ENCODE results near the gene PDE9A.
"Not testable (repeated sequence)": the region's sequence is repeated elsewhere in the genome, so short reads cannot be mapped to it uniquely, and the experiment has no call there.

Gene PDE9A

DNA sequence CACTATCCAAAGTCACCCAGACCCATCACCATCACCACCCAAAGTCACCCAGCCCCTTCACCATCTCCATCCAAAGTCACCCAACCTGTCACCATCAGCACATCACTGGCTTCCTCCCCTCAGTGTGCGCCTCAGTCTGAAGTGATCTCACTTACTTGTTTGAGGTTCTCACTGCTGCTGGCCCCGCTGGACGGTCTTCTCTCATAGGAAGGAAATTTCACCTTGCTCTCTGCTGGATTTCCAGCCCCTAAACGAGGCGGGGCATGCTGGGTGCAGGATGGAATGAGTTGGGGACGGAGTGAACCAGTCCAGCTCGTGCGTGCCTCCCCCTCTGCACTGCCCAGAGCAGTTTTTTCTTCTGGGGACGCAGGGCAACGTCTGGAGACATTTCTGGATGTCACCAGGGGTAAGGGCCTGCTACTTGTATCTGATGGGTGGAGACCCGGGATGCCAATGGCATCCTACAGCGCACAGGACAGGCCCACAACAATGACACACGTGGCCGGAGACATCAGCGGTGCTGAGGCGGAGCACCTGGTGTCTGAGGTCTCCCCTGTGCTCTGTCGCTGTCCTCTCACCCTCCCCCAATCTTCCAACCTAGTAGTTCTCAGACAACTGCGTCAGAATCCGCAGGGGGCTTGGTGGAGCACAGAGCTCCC, 38.6 kb downstream of the PDE9A start:
- DNase-seq, result no peak

DNA sequence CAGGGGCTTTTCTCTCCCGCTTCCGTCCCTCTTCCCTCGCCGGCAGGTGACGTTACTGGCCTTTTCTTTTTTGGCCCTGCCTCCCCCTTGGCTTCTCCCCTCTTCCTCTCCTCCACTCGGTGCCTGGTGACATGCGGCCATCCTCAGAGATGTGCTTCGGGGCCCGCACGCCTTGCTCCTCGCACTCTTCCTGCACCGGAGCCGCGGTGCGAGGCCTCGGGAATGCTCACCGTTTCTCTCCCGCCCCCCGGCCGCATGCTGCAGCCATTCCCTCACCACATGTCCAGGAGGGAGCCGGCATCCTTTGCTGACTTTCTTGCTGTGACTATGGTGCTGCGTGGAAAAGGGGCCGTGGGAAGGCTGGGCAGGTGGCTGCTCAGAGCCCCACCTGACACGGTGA, 39.3 kb downstream of the PDE9A start:
- no peak for DNase-seq

DNA sequence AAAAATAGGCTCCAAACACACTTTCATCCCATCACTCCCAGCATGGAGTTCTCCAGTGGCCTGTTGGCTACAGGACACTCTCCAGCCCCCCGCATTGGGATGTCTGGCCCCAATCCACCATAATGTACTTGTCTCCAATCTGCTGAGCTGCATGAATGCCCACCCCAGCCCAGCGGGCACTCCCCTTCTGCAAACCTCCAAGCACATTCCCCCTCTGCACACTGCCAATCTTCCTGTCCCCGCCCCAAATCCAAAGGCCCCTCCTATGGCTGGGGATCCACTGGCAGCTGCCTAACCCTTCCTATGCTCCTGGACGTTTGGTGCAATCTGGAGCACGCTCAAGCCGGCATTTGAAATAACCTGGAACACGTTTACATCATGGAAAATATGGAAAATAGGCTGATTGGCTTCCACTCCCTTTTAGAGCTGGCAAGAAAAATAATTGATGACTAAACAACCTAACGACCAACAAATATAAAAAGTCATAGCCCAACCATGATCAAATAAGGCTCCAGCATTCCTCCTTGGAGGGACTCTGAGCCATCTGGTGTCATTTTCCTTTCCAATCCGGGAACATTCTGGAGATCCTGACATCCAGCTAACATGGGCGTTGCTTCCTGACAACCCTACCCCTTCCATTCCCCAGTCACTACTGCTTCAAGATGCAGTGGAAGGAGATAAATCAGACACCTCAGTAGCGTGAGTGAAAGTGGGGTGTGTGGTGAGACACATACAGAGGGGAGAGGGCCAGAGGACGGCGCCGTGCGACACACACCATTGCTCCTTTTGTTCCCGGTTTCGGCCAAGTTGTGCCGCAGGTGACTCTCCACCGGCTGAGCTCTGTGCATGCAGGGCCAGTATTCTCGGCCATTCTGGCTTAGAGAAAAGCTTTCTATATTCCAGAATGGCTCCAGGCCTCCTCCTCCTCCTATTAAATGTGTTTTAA, 41.6 kb downstream of the PDE9A start:
- no peak for DNase-seq

DNA sequence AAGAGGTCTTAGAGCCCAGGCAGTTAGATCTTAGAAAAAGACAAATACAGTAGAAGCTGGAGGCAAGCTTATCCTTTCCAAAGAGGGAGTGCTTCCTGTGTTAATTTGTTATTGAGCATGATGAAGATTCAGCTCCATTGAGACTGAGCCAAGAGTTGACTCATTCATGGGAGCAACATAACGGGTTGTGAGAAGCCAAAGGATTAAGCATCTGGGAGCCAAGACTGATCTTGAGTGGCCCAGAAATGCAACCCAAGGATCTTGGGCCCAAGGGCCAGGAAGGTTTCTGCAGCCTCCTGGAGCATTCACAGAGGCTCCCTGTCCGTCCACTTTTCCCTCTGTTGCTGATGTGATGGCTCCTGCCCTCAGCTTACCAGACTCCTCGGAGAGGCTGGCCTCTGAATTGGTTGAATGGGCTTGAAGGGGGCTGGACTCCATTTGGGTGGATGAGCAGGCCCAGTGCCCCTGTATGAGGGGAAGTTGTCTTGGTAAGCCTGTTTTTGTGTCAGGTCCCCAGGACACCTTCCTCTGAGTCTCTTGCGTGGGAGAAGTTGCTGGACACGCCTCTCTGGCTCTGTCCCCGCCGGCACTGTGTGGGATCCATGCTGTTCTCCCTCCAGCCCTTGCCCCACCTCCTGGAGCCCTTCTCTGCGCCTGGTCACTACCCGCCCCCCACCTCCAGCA, 42.4 kb downstream of the PDE9A start:
- no peak for DNase-seq

DNA sequence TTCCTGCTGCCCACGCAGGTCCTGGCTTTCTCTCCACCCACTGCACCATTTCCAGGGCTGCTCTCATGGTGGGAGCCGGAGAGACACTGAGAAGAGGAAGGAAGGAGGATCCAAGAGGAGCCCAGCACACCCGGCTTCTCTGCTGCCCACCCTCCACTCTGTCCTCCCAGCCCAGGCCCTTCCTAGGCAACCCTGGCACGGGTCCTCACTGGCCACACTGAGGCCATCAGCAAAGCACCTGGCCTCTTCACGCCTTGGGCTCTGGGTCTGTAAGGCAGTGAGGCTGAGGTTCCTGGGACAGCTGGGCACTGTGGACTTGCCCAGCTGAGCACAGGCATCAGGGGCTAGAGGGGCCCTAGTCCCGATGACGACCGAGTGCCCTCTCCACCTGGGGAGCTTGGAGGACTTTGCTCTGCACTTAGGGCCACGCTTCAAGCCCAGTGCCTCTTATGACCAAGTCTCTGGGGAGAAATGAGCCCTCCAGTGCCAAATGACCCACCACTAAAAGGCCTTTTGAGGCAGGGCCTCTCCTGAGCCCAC, 43.1 kb downstream of the PDE9A start:
- DNase-seq, result no peak

DNA sequence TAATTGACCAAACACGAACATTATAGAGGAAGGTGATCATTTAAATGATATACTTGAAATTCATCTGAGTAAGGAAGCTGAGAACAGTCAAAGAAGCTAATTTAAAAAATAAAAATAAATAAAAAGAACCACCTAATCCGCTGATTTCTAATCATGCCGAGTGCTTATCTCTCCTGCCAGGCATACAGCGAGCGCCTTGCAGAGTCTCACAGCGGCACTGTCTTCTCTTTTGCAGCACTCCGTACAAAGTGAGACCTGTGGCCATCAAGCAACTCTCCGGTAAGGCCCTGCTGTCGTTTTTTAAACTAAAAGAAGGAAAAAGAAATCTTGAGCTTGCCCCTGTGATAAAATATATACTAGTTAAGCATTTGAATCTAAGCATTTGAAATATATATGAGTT, 45.3 kb downstream of the PDE9A start:
- no peak for DNase-seq

DNA sequence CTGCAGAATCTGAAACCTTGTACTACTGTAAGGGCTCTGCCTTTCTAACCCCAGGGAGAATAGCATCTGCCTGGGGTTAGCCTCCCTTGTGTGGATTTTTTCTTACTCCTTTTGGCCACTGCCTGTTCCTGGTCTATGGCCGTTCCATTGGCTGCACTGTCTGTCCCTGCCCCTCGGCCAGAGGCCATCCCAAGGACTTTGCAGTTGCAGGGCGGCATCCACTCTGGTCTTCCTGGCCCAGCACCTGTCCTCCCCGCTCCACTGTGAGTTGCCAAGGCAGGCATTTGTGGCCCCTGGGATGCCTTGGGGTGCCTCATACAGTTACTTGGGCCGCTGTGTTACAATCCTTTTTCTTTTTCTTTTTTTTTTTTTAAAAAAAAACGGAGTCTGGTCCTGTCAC, 45.8 kb downstream of the PDE9A start:
- DNase-seq, result no peak

DNA sequence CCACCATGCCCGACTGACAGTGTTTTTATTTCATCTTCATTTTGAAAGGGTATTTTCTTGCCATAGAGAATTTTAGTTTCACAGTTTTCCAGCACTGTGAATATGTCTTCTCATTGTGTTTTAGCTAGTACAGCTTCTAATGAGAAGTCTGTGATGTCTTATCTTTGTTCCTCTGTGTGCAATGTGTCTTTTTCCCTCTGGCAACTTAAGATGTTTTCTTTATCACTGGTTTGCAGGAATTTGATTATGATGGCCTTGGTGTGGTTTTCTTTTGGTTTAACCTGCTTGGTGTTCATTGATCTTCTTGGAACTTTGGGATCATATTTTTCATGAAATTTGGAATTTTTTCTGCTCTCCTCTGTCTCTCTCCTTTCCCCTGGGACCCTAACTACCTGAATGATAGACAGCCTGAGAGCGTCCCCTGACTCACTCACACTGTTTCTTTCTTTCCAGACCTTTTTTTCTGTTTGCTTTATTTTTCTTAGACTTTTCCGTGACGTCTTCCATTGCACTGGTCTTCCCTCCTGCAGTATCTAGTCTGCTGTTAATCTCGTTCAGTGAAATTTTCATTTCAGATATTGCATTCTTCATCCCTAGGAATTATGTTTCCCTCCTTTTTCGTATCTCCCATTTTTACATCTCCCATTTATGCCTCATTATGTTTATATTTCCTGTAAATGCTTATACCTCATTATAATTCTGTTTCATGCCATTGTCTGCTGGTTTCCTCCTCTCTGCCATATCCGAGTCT, 48.5 kb downstream of the PDE9A start:
- DNase-seq, result no peak

DNA sequence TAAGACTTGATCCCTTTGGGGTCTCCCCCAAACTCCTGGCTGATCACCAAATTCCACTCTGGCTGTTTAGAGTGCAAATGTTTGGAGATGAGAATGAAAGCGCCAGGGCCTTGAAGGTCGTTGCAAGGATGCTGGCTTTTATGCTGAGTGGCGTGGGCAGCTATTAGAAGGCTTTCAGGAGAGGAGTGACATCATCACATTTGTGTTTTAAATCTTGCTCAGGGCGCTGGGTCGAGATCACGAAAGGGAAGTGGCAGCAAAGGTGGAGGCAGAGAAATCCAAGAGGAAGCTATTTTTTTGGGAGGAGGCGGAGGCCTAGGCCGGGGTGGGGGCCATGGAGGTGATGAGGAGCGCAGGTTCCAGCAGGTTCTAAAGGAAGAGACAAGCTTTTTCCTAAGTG, 49.3 kb downstream of the PDE9A start:
- no peak for DNase-seq

DNA sequence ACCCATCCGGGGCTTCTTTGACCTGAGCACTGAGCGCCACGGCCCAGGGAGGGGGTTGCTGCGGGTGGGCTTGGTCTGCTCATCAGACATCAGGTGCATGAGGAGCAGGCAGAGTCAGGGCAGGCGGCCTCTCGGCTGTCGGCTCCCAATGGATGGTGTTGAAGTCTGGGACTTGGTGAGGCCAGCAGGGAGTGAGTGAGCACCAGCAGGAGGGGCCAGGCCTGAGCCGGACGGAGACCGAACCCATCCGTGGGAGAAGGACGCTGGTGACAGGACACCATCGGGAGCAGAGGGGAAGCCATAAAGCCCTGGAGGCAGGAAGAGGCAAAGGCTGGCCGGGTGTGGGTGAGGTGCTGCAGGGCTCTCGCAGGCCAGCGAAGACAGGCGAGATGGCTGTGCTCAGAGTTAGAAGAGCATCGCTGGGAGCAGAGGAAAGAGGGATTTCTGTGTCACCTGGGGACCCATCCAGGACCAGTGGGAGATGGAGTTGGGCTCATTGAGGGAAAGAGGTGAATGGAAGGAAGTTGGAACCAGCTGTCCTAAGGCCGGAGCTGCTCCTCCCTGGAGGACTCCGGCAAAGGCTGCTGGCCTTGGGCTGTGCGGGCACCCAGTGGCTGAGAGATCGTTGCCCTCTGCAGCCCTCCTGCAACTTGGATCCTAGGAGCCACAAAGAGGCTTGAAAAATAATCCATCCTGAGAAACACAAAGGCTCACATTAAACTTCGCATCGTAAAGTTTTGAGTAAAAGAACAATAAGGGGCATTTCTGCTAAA, 49.9 kb downstream of the PDE9A start:
- DNase-seq, result no peak

DNA sequence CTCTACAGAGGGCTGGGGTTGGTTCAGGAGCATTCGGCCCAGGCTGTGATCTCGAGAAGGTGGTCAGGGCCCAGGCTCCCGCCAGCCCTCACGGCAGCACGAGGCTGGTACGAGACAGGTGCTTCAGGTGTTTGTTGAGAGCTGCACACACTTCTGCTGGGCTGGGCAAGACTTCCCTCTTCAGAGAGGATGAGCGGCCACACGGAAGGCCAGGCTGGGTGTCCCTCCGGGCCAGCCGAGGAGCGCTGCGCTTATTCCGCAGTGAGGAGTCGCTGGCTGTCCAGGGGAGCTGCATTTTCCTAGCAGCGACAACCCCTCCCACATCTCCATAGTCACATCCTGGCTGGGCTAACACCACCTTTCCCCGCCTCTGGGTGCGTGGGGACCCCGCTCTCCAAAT, 50.5 kb downstream of the PDE9A start:
- DNase-seq, result no peak

DNA sequence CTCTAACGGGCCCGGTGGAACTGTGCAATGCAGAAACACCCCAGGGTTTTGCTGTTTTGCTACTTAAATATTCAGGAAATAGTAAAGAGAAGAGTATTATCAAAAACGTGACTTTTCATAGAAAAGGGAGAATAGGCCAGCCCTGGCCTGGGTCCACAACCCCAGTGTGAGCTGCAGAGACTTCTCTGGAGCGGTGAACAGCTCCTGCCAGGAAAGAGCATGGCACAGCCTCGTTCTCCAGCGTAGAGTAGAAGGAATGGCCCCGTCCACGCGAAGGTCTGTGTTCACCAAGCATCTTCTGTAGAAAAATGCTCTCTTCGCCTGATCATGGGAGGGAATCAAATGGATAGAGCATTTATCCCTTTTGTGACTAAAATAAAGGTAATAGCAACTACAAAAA, 51.4 kb downstream of the PDE9A start:
- no peak for DNase-seq

DNA sequence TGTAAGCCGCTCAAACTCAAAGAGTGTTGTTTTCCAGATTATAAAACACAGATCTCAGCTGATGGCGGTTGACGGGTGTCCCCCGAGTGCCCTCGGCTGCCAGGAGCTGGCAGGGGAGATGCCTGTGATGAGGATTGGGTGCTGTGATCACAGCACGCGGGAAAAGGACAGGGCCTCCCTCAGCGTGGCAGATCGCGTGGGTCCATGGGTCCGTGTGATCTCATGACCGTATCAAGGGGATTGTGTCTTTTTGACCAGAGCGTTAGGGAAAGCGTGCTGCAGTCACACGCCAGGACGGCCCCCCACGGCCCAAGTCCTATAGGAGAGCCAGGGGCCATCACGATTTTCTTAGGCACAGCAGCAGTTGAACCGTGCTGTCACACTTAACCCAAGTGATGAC, 51.9 kb downstream of the PDE9A start:
- DNase-seq, result no peak

DNA sequence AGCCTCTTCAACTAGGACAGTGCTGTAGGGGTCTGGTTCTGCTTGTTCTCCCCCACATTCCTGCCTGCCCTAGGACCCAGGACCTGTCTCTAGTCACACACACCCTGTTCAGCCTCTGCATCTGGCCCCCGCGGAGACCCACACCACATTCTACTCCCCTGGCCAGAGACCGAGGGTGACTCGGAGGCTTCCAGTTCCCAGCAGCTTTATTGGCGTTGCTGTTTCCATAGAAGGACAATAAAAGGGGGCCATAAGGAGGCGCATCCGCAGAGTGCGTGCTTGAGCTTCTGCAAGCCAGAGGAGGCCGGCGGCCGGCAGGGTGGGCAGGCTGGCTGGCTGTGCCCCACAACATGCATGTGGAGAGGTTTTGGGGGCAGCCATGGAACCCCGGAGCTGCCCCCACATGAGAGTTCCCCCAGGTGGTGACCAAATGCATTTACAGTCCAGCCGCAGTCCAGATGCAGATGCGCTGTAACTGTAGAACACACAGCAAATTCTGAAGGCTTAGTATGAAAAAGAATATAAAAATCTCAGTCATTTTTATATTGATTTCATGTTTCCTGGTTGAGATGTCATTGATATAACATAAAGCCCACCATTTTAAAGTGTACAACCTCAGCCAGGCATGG, 52.4 kb downstream of the PDE9A start:
- no peak for DNase-seq

DNA sequence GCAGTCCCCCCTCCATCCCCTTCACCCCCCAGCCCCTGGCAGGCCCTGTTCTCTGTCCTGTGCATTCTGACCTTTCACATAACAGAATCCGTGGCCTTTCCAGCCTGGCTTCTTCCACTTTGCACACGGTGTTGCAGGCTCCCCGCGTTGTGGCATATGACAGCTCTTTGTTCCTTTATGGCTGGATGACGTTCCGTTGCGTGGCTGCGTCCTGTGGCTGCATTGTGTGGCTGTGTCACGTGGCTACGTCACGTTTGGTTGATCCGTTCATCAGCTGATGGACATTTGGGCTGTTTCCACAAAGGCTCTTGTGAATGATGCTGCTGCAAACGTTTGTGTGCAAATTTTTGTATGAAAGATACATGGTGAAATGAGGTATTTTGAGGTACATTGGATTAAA, 53.3 kb downstream of the PDE9A start:
- no peak for DNase-seq

DNA sequence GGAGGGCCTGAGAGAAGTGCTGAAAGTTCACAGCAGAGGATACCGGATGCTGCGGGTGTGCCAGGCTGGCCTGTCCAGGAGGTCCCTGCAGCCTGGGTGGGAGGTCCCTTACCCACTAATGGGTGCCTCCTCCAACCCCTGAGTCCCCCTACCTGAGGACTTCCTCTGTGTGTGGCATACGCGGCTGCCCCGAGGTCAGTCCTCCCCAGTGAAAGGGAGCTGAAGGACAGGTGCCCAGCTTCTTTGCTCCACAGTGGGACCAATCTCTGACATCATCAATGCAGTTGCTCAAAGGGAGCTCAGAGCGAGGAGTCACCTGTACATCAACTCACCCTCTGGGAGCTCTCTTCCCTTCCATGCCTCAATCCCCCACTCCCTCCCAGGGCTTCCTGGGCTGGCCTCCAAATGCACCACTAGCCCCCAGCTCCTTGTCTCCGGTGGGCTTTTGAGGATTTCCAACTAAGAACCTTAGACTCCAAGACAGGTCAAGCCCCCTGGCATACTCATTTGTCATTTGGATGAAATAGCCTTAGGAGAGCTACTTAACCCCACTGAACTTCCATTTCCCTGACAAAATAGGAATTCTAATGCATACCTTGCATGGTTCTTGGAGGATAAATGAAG, 53.9 kb downstream of the PDE9A start:
- no peak for DNase-seq

DNA sequence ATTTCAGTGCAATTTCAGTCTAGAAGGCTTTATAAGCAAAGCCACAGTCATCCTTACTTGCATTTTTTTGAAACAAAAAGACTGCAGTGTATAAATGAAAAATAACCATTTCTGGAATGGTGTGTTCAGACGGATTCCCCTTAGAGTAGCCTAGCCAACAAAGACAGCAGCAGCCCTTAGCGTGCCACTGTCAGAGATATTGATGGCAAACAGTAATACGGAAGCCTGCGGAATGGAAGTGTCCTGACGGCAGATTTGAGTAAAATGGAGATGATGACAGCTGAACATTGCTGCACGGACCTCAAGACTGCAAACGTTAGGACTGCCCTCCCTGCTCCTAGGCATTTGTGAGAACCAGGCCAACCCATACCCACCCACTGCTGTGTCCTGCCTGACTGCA, 54.7 kb downstream of the PDE9A start:
- no peak for DNase-seq

DNA sequence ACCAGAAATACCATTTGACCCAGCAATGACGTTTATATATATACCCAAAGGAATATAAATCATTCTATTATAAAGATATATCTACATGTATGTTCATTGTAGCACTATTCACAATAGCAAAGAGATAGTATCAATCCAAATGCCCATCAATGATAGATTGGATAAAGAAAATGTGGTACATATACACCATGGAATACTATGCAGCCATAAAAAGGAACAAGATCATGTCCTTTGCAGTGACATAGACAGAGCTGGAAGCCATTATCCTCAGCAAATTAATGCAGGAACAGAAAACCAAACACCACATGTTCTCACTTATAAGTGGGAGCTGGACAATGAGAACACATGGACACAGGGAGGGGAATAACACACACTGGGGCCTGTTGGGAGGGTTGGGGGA, 55.5 kb downstream of the PDE9A start:
- not testable (repeated sequence) for DNase-seq

DNA sequence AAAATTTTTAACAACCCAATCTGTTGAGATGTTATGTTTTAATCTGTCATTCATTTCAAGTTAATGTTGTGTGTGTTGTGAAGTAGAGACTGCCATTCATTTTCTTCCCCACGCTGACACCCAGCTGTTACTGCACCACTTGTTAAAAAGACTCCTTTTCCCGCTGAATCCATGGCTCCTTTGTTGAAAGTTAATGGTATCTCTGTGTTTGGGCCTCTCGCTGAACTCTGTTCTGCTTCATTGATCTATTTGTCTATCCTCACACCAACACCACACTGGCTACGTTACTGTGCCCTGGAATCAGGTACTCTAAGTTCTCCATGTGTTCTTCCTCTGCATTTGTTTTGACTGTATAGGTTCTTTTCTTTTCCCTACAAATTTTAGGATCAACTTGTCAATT, 58.2 kb downstream of the PDE9A start:
- DNase-seq, result no peak

DNA sequence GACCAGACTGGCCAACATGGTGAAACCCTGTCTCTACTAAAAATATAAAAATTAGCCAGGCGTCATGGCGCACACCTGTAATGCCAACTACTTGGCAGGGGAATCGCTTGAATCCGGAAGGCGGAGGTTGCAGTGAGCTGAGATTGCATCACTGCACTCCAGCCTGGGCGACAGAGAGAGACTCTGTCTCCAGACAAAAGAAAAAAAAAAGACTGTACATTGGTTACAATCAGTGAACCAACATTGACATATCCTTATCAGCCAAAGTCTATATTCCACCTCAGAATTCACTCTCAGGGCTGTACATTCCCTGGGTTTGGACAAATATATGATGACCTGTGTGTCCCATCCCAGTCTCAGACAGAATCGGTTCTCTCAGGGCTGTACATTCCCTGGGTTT, 62.0 kb downstream of the PDE9A start:
- not testable (repeated sequence) for DNase-seq

DNA sequence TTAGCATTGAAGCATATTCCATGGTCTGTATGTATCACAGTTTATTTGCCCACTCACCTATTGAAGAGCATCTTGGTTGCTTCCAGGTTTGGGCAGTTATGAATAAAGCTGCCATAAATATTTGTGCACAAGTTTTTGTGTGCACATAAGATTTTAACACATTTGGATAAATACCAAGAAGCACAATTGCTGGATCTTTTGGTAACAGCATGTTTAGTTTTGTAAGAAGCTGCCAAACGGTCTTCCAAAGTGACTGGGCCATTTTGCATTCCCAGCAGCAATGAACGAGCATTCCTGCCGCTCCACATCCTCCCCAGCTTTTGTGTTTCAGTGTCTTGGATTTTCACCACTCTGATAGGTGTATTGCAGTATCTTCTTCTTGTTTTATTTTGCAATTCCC, 62.7 kb downstream of the PDE9A start:
- DNase-seq, result no peak
